ENCODE results near the gene BABAM2.

DNA sequence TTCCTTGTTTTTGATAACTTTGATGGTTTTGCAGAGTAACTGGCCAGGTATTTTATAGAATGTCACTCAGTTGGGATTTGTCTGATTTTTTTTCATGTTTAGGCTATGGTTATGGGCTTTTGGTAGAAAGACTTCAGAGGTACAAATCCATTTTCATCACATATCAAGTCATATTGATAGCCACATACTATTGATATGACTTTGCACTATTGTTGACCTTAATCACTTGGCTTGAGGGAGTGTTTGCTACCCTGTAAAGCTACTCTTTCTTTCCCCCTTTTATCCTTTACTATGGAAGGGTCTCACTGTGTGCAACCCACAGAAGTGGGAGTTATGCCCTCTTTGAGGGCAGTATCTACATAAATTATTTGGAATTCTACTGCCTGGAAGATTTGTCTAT, 109.8 kb downstream of the BABAM2 start:
- TF ChIP-seq, protein P1, sequence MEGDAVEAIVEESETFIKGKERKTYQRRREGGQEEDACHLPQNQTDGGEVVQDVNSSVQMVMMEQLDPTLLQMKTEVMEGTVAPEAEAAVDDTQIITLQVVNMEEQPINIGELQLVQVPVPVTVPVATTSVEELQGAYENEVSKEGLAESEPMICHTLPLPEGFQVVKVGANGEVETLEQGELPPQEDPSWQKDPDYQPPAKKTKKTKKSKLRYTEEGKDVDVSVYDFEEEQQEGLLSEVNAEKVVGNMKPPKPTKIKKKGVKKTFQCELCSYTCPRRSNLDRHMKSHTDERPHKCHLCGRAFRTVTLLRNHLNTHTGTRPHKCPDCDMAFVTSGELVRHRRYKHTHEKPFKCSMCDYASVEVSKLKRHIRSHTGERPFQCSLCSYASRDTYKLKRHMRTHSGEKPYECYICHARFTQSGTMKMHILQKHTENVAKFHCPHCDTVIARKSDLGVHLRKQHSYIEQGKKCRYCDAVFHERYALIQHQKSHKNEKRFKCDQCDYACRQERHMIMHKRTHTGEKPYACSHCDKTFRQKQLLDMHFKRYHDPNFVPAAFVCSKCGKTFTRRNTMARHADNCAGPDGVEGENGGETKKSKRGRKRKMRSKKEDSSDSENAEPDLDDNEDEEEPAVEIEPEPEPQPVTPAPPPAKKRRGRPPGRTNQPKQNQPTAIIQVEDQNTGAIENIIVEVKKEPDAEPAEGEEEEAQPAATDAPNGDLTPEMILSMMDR (conservative IDR thresholded peaks at IDR 0.05; ENCODE audit: low read length), result no peak
- no peak for TF ChIP-seq EZH2phosphoT487 (IDR thresholded peaks at IDR 0.05; ENCODE audit: borderline replicate concordance, low read depth, low read length)
